NCI-H82 treated with DMSO at 0.1 percent for 48 hours (cell line): ENCODE data around the gene MCC.

Source experiments
- DNase-seq: peaks from one replicate; lab custom pipeline; 2025; ENCODE audit not compliant: unreplicated experiment; lab: John Stamatoyannopoulos, UW

The MCC gene

GRCh38 chr5:113250341-113250953 lies 237.8 kb downstream of the MCC start:
- no peak for DNase-seq

- DNase-seq: no peak
Measured at GRCh38 chr5:113249206-113249605, 239.0 kb downstream of the MCC start.

- no peak for DNase-seq
Measured at GRCh38 chr5:113246361-113246870, 241.8 kb downstream of the MCC start.

- DNase-seq: peak; percentile 14
Measured at GRCh38 chr5:113245427-113246225, 242.6 kb downstream of the MCC start.

- DNase-seq: no peak
Measured at GRCh38 chr5:113244966-113245365, 243.3 kb downstream of the MCC start.

GRCh38 chr5:113243349-113243664 lies 244.9 kb downstream of the MCC start:
- DNase-seq: no peak

GRCh38 chr5:113242481-113243348 lies 245.5 kb downstream of the MCC start:
- DNase-seq: no peak

- no peak for DNase-seq
Measured at GRCh38 chr5:113240951-113241726, 247.1 kb downstream of the MCC start.

GRCh38 chr5:113240032-113240431 lies 248.2 kb downstream of the MCC start:
- DNase-seq: no peak

GRCh38 chr5:113237893-113238292 lies 250.4 kb downstream of the MCC start:
- DNase-seq: no peak

- DNase-seq: peak; percentile 51
Measured at GRCh38 chr5:113236536-113237288, 251.5 kb downstream of the MCC start.

- no peak for DNase-seq
Measured at GRCh38 chr5:113235884-113236283, 252.4 kb downstream of the MCC start.

- peak; percentile 81 for DNase-seq
Measured at GRCh38 chr5:113234546-113234945, 253.7 kb downstream of the MCC start.

- DNase-seq: peak; percentile 77
Measured at GRCh38 chr5:113233606-113234005, 254.6 kb downstream of the MCC start.

- peak; percentile 62 for DNase-seq
Measured at GRCh38 chr5:113232667-113233066, 255.6 kb downstream of the MCC start.

- peak; percentile 26 for DNase-seq
Measured at GRCh38 chr5:113232221-113232620, 256.0 kb downstream of the MCC start.

- DNase-seq: no peak
Measured at GRCh38 chr5:113231653-113232000, 256.6 kb downstream of the MCC start.

GRCh38 chr5:113230711-113231652 lies 257.3 kb downstream of the MCC start:
- DNase-seq: no peak

- no peak for DNase-seq
Measured at GRCh38 chr5:113227798-113228197, 260.5 kb downstream of the MCC start.
